ENCODE measurements around the gene ATPAF2. TPM values are rescaled to one million over a fixed set of nuclear protein-coding genes. Genes with fewer than 3 reads are reported as not detected.
A peak's percentile ranks its signal among the peaks of the same experiment; 100 is the strongest.

ATPAF2 gene
- total RNA-seq, 1 experiment from 2014 or later = 40.5 TPM

DNA sequence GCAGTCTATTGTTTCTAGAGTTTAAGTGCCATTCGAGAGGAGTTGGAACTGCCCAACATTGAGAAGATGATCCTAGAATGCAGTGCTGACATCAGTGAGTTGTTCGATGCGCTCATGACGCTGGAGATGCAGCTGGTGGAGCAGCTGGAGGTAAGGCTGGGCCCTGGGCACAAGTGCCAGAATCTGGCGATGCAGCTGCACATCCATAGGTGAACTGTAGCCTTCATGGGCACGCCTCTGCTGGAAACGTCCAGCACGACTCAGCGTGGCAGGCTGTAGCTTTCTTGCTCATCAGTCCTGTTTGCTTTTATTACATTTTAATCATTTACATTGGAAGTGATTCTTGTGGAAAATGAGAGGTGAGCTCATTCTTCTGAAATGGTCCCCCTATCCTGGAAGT, 34.6 kb downstream of the ATPAF2 start:
- no peaks in the 10 kb centered on the region; the same call in 1 of the 2 replicates for H3K36me3 ChIP-seq (ENCODE audit: low read depth, low read length)
- intact Hi-C loops (cut with micrococcal nuclease) = no loop called here
- peaks cover 37% of the 10 kb centered on the region for H3K4me1 ChIP-seq (ENCODE audit: insufficient read depth, low read length)
- no peaks in the 10 kb centered on the region for H3K9me2 ChIP-seq (replicated peaks; ENCODE audit: low read length)
- H2AFZ ChIP-seq (ENCODE audit: low read length) = no peak overlapping the region
- ChIA-PET CTCF (no interaction called here), POLR2A (ENCODE audit: unreplicated experiment) (interaction anchor here (0.6 kb wide), 1 partner anchor 137 kb away, joined by 5 read pairs; no protein-coding TSS in a partner anchor)
- 0 out of 2 replicates have a peak overlapping the region, but pooled peaks have one; percentile 36 for H3K27ac ChIP-seq (ENCODE audit: low read length)
- H3K4me3 ChIP-seq (ENCODE audit: low read length) = no peak overlapping the region
- H3F3A ChIP-seq (ENCODE audit: low read length, unreplicated experiment) = no peaks in the 10 kb centered on the region
- H3K4me2 ChIP-seq (ENCODE audit: low read length) = no peak overlapping the region
- BruUV-seq (replicated peaks) = no TSS peak
- DNase-seq = peak; percentile 43
- no peak for TF ChIP-seq EZH2 (IDR thresholded peaks at IDR 0.05; ENCODE audit: low read length, unreplicated experiment)
- TF ChIP-seq, protein P1, sequence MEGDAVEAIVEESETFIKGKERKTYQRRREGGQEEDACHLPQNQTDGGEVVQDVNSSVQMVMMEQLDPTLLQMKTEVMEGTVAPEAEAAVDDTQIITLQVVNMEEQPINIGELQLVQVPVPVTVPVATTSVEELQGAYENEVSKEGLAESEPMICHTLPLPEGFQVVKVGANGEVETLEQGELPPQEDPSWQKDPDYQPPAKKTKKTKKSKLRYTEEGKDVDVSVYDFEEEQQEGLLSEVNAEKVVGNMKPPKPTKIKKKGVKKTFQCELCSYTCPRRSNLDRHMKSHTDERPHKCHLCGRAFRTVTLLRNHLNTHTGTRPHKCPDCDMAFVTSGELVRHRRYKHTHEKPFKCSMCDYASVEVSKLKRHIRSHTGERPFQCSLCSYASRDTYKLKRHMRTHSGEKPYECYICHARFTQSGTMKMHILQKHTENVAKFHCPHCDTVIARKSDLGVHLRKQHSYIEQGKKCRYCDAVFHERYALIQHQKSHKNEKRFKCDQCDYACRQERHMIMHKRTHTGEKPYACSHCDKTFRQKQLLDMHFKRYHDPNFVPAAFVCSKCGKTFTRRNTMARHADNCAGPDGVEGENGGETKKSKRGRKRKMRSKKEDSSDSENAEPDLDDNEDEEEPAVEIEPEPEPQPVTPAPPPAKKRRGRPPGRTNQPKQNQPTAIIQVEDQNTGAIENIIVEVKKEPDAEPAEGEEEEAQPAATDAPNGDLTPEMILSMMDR (conservative IDR thresholded peaks at IDR 0.05; ENCODE audit: low read depth, low read length) = no peak
- TF ChIP-seq EZH2phosphoT487 (IDR thresholded peaks at IDR 0.05; ENCODE audit: borderline replicate concordance, low read length) = no peak
- no peaks in the 10 kb centered on the region for H4K20me1 ChIP-seq (ENCODE audit: low read length)
- peak; percentile 56 for ATAC-seq
- no peak overlapping the region for H3K9ac ChIP-seq (ENCODE audit: low read length)
- H3K27me3 ChIP-seq (ENCODE audit: low read length) = no peaks in the 10 kb centered on the region
- H3K9me3 ChIP-seq (ENCODE audit: low read length) = no peaks in the 10 kb centered on the region
- H3K79me2 ChIP-seq (ENCODE audit: low read length) = no peaks in the 10 kb centered on the region

DNA sequence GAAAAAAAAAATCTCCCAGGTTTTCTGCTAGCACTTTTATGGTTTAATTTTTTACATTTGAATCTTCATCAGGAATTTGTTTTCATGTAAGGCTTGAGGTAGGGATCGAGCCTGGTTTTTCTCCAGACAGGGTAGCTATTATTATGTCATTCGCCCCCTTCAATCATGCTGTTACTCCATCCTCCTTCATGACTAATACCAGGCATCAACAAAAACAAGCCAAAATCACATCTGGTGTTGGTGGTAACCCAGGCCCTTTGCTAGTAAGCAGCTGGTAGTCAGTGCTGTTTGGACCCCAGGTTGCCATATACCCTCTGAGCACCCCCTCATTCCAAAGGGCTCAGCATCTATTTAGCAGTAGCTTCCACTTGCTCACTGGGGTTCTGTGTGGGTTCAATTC, 36.8 kb downstream of the ATPAF2 start:
- Histone ChIP-seq H3K27me3 (ENCODE audit: low read length) (no peaks in the 10 kb centered on the region), H3K79me2 (ENCODE audit: low read length) (no peaks in the 10 kb centered on the region), H3K4me1 (ENCODE audit: insufficient read depth, low read length) (peaks cover 24% of the 10 kb centered on the region), H3K27ac (ENCODE audit: low read length) (no peak overlapping the region), H4K20me1 (ENCODE audit: low read length) (no peaks in the 10 kb centered on the region), H3K9me2 (replicated peaks; ENCODE audit: low read length) (no peaks in the 10 kb centered on the region), H2AFZ (ENCODE audit: low read length) (no peak overlapping the region), H3K36me3 (ENCODE audit: low read depth, low read length) (no peaks in the 10 kb centered on the region; the same call in 1 of the 2 replicates), H3K4me2 (ENCODE audit: low read length) (no peak overlapping the region), H3F3A (ENCODE audit: low read length, unreplicated experiment) (no peaks in the 10 kb centered on the region), H3K4me3 (ENCODE audit: low read length) (no peak overlapping the region), H3K9ac (ENCODE audit: low read length) (no peak overlapping the region), H3K9me3 (ENCODE audit: low read length) (no peaks in the 10 kb centered on the region)
- no peak for DNase-seq
- ATAC-seq = no peak
- ChIA-PET CTCF (no interaction called here), POLR2A (ENCODE audit: unreplicated experiment) (no interaction called here)
- TF ChIP-seq, protein P1 (conservative IDR thresholded peaks at IDR 0.05; ENCODE audit: low read depth, low read length) = no peak
- TF ChIP-seq EZH2 (IDR thresholded peaks at IDR 0.05; ENCODE audit: low read length, unreplicated experiment) (no peak), EZH2phosphoT487 (IDR thresholded peaks at IDR 0.05; ENCODE audit: borderline replicate concordance, low read length) (no peak)
- BruUV-seq (replicated peaks) = no TSS peak
- intact Hi-C loops (cut with micrococcal nuclease) = no loop called here

DNA sequence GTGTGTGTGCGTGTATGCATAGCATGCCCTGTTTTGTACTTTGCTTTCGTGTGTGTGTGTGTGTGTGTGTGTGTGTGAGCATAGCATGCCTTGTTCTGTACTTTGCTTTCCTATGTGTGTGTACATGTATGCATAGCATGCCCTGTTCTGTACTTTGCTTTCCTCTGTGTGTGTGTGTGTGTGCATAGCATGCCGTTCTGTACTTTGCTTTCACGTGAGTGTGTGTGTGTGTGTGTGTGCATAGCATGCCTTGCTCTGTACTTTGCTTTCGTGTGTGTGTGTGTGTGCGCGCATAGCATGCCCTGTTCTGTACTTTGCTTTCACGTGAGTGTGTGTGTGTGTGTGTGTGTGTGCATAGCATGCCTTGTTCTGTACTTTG, 38.9 kb downstream of the ATPAF2 start:
- Histone ChIP-seq H3K36me3 (ENCODE audit: low read depth, low read length) (no peaks in the 10 kb centered on the region), H3K27me3 (ENCODE audit: low read length) (no peaks in the 10 kb centered on the region), H3K9me3 (ENCODE audit: low read length) (no peaks in the 10 kb centered on the region), H3K79me2 (ENCODE audit: low read length) (no peaks in the 10 kb centered on the region), H4K20me1 (ENCODE audit: low read length) (no peaks in the 10 kb centered on the region), H3K9ac (ENCODE audit: low read length) (no peak overlapping the region), H3K4me1 (ENCODE audit: insufficient read depth, low read length) (peaks cover 10% of the 10 kb centered on the region), H3F3A (ENCODE audit: low read length, unreplicated experiment) (no peaks in the 10 kb centered on the region), H3K27ac (ENCODE audit: low read length) (no peak overlapping the region), H3K9me2 (replicated peaks; ENCODE audit: low read length) (no peaks in the 10 kb centered on the region), H2AFZ (ENCODE audit: low read length) (no peak overlapping the region), H3K4me2 (ENCODE audit: low read length) (no peak overlapping the region), H3K4me3 (ENCODE audit: low read length) (no peak overlapping the region)
- BruUV-seq (replicated peaks) = no TSS peak
- TF ChIP-seq, protein P1 (conservative IDR thresholded peaks at IDR 0.05; ENCODE audit: low read depth, low read length) = no peak
- TF ChIP-seq EZH2phosphoT487 (IDR thresholded peaks at IDR 0.05; ENCODE audit: borderline replicate concordance, low read length) (no peak), EZH2 (IDR thresholded peaks at IDR 0.05; ENCODE audit: low read length, unreplicated experiment) (no peak)
- ChIA-PET CTCF (no interaction called here), POLR2A (ENCODE audit: unreplicated experiment) (no interaction called here)
- intact Hi-C loops (cut with micrococcal nuclease) = no loop called here
- ATAC-seq (no peak), DNase-seq (no peak)
